DOHH2 (cell line): ENCODE data around the gene TRIM74.
"Not testable (repeated sequence)": the region's sequence is repeated elsewhere in the genome, so short reads cannot be mapped to it uniquely, and the experiment has no call there.

Experiments
- EZH2phosphoT487 ChIP-seq: fragments of 200-600 bp; sonication (generic); IDR thresholded peaks from 2 replicates; pipeline ENCODE4 v1.6.1; 2017; ENCODE audit warnings: borderline replicate concordance, mild to moderate bottlenecking, antibody characterized with exemption, low read length, moderate library complexity, mixed read lengths
- TF ChIP-seq, protein P1 (sequence below): fragments of 200-600 bp; sonication (generic); IDR thresholded peaks from one replicate; pipeline ENCODE4 v1.5.1; 2014; ENCODE audit warnings: antibody characterized with exemption, mild to moderate bottlenecking, low read depth, low read length; ENCODE audit not compliant: poor library complexity, severe bottlenecking

DNA sequence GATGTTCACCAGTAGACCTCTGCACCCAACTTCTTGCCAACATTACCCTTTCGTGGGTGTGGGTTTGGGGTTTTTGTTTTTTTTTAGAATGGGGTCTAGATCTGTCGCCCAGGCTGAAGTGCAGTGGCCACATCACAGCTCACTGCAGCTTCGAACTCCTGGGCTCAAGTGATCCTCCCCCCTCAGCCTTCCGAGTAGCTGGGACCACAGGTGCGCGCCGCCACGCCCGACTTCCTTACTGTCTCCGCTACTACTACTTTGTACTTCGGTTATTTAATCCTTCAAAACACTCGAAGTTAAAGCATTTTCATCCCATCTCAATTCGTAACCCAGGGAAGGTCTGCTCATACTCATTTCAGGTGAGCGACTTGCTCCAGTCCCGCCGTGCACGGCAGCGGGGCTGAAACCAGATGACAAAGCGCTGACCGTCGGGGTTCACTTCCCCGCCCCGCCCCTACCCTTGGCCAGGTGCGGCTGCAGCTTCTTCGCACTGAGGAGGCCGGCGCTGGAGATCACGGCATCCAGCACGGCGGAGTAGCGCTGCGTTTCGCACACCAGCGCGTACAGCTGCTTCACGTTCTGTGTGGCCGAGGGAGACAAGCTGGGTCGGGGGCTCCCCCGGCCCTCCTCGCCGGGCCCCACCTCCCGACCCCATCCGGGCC is 15.2 kb downstream of the TRIM74 start:
- TF ChIP-seq, protein P1, sequence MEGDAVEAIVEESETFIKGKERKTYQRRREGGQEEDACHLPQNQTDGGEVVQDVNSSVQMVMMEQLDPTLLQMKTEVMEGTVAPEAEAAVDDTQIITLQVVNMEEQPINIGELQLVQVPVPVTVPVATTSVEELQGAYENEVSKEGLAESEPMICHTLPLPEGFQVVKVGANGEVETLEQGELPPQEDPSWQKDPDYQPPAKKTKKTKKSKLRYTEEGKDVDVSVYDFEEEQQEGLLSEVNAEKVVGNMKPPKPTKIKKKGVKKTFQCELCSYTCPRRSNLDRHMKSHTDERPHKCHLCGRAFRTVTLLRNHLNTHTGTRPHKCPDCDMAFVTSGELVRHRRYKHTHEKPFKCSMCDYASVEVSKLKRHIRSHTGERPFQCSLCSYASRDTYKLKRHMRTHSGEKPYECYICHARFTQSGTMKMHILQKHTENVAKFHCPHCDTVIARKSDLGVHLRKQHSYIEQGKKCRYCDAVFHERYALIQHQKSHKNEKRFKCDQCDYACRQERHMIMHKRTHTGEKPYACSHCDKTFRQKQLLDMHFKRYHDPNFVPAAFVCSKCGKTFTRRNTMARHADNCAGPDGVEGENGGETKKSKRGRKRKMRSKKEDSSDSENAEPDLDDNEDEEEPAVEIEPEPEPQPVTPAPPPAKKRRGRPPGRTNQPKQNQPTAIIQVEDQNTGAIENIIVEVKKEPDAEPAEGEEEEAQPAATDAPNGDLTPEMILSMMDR, result not testable (repeated sequence)
- TF ChIP-seq EZH2phosphoT487, result not testable (repeated sequence)
